ENCODE data around the gene RNF111.
"Not testable (repeated sequence)": the region's sequence is repeated elsewhere in the genome, so short reads cannot be mapped to it uniquely, and the experiment has no call there.

The RNF111 gene

DNA sequence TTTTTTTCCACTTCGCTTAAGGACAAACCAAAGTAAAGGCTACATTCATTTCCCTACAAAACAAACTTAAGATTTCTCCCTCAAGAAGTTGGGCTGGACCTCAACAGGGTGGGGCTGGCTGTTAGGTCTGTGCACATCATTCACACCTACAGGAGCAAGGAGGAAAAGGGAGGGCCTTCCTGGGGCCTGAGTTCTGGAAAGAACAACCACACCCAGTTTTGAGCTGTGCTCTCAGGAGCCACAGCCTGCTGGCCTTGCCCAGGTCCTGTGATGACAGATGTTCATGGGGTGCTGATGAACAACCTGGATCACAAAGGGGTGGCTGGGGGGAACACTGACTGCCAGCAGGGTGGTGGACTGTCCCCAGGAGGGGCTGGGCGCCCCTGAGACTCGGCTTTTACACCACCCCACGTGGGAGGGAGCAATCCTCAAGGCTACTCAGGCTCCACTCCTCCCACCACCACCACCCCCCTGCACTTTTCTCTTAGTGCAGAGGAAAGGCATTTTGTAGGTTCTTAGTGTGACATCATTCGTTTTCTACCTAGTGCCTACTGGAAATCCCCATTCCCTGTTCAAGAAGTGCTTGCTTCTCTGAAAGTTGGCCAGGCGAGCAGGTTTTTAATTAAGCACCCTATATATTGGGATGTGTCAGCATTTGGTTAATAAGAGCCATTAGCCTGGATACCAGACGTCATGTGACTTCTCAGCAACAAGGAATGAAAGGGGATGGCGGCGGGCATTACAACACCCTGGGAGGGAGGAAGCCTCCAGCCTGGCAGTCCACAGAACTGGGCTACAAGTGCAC is 153.2 kb downstream of the RNF111 start:
- DNase-seq: no peak

DNA sequence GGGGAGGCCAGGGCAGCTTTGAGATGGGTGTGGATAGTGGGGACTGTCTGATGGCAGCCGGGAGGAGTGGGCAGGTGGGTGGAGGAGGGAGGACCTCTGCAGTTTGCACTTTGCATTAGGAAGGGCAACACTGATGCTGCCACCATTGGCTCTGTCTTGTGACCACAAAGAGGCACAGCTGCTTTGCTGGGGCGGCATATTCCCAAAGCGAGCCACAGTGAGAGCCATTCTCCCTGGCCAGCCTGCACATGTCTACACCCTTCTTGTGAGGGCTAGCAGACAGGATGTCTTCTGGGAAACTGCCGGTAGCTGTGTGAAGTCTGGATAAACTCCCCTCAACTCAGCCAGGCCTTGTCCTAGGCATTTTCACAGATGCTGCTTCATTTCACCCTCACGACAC is 155.8 kb downstream of the RNF111 start:
- DNase-seq: no peak

DNA sequence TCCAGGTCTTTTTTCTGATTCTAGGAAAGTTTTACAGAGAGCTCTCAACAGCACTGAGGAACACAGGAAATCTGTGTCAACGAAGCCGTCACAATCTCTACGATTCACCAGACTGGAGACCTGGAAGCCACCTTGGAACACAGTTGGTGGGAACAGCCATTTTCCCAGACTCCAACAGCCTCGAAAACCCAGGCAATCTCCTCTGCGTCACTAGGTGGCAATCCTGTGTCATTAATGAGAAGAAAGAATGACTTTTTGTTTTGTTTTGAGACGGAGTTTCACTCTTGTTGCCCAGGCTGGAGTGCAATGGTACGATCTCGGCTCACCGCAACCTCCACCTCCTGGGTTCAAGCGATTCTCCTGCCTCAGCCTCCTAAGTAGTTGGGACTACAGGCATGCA is 157.1 kb downstream of the RNF111 start:
- DNase-seq: not testable (repeated sequence)
